GM23248 (cell line): ENCODE data around the gene ODAPH.

Experiments used
- EZH2 ChIP-seq: fragments of 200-600 bp; sonication (generic); IDR thresholded peaks from 2 replicates; pipeline ENCODE4 v1.6.1; 2018; ENCODE audit warnings: antibody characterized with exemption, mild to moderate bottlenecking; ENCODE audit not compliant: insufficient read depth, poor library complexity, severe bottlenecking
- EZH2phosphoT487 ChIP-seq: fragments of 200-600 bp; sonication (generic); IDR thresholded peaks from 2 replicates; pipeline ENCODE4 v1.6.1; 2018; ENCODE audit warnings: antibody characterized with exemption, moderate library complexity, mild to moderate bottlenecking, low read depth; ENCODE audit not compliant: insufficient read depth

GRCh38 chr4:75513526-75514130 lies 42.2 kb upstream of the ODAPH start:
- no peak for TF ChIP-seq EZH2
- TF ChIP-seq EZH2phosphoT487 = no peak
